HG02642 (cell line): ENCODE measurements around the gene KLHL18.
"Not testable (repeated sequence)": the region's sequence is repeated elsewhere in the genome, so short reads cannot be mapped to it uniquely, and the experiment has no call there.

Source experiments
- ATAC-seq: cut with Tn5 transposase; IDR thresholded peaks from one replicate; pipeline ENCODE4 v1.9.1; 2021; ENCODE audit warnings: mild to moderate bottlenecking; ENCODE audit not compliant: unreplicated experiment, poor library complexity

Gene KLHL18

DNA sequence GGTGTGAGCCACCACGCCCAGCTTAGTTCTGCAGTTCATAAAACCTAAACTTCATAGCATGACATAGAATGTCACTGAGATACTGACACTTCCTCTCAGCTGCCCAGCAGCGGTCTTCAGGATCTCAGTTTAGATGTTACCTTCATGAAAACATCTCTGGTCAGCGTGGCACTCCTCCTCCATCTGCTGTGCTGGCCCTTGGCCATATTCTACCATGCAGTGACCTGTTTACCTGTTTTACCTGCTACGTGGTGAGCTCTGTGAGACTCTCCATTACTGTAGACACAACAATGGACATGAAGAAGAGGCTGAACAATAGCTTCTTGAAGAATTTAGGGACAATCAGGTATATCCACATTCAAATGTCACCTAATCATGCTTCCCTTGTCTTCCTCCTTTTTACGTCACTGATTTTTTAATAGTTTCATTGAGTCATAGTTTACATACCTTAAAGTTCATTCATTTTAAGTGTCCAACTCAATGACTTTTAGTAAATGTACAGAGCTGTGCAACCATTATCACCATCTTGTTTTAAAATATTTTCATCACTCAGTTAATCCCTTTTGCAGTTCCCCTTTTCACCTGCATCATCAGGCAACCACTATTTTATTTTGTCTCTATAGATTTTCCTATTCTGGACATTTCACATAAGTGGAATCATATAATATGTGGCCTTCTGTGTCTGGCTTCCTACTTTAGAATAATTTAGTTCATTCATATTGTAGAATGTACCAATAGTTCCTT lies 65.8 kb downstream of the KLHL18 start:
- ATAC-seq, result no peak

DNA sequence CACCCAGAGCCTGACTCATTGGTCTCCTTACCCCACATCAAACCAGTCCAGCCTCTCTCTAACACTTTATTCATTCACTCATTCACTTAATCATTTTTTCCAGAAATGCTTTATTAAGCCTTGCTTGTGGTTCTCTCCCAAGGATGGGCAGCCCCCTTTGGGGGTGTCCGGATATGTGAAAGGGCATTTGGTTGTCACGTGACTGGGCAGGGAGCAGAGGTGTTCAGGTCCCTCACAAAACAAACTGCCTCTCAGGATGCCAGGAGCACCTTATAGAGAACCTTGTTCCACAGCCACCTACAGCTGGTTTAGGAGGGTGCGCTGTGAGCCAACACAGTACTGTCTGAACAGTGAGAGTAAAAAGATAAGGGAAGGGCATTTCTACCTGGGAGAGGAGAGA lies 72.3 kb downstream of the KLHL18 start:
- ATAC-seq, result no peak

GRCh38 chr3:47356201-47356600 lies 73.5 kb downstream of the KLHL18 start:
- ATAC-seq, result no peak

- no peak for ATAC-seq
Observed at GRCh38 chr3:47359323-47359722, 76.6 kb downstream of the KLHL18 start.

DNA sequence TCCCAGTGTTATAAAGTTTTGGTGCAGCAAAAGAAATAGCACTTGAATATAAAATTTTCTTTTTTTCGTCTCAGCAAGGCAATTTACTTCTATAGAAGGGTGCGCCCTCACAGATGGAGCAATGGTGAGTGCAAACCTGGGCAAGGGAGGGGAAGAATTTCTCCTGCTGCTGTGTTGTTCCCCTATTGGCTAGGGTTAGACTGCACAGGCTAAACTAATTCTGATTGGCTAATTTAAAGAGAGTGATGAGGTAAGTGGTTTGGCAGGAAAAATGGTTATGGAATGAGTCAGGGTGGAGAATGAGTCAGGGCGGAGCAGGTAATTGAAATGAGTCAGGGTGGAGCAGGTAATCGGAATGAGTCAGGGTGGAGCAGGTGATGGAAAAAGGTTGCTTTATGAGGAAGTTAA lies 77.4 kb downstream of the KLHL18 start:
- not testable (repeated sequence) for ATAC-seq

- ATAC-seq, result no peak
Observed at GRCh38 chr3:47362701-47363100, 80.0 kb downstream of the KLHL18 start.

GRCh38 chr3:47365213-47366153 lies 82.7 kb downstream of the KLHL18 start:
- no peak for ATAC-seq

GRCh38 chr3:47366833-47367232 lies 84.1 kb downstream of the KLHL18 start:
- ATAC-seq, result no peak

- no peak for ATAC-seq
Observed at GRCh38 chr3:47367631-47368030, 84.9 kb downstream of the KLHL18 start.

GRCh38 chr3:47370020-47370419 lies 87.3 kb downstream of the KLHL18 start:
- ATAC-seq, result not testable (repeated sequence)

GRCh38 chr3:47370887-47371697 lies 88.3 kb downstream of the KLHL18 start:
- ATAC-seq, result no peak

- ATAC-seq, result no peak
Observed at GRCh38 chr3:47374587-47374986, 91.8 kb downstream of the KLHL18 start.

DNA sequence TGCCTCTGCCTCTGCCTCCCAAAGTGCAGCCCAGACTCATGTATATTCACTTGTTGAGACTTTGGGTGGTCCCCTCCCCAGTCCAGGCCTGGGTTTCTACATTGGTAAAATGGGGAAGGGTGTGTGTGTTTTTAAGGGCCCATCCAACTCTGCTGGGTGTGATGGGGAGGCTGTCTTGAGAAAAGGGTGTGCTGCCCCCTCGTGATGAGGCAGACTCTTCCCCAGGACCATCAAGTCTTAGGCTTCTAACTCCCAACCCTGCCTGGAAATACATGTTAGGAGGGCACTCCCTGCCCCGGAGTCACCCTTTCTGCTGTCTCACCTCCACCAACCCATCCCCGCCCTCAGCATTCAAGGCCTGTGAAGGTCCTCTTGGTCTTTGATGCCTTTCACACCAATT lies 93.6 kb downstream of the KLHL18 start:
- ATAC-seq, result no peak

GRCh38 chr3:47377186-47377585 lies 94.4 kb downstream of the KLHL18 start:
- no peak for ATAC-seq

- no peak for ATAC-seq
Observed at GRCh38 chr3:47378869-47379268, 96.1 kb downstream of the KLHL18 start.

- no peak for ATAC-seq
Observed at GRCh38 chr3:47379411-47379899, 96.7 kb downstream of the KLHL18 start.

GRCh38 chr3:47380026-47380600 lies 97.4 kb downstream of the KLHL18 start:
- ATAC-seq, result no peak

DNA sequence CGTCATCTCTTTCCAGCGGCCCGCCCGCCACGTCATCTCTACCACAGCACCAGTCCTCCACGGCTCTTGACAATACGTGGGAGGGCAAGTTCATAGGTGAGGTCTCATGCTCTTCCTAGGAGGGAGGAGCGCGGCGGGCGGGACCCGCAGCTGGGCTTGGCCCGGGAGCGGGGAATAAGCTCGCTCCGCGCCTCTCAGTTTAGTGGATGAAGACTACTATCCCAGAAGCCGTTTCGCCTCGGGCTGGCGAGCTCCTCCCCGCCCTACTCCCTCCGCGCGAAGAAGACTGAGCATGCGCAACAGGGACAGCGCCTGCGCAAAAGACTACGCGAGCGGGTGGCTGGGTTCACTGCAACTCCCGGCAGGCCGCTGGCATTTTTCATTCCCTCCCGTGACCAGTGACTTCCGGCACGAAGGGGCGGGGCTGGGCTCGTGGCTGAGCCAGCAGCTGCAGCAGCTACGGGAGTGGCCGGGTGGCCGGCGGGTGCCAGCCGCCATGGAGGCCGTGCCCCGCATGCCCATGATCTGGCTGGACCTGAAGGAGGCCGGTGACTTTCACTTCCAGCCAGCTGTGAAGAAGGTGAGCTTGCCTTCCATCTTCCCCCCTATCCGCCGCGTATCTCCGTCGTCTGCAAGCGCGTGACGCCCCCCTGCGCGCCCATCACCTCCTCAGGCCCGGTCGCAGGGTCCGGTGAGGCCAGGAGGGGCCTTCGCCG lies 98.0 kb downstream of the KLHL18 start, which contains the start of gene PTPN23:
Gene PTPN23 (plus strand): TSS at position 421 of the 716 bp plus-strand sequence. CDS start 76 bp downstream, at position 497.
- peak; percentile 84 for ATAC-seq
